Embryonic facial prominence (tissue), 1 donor: ENCODE results near the gene FEM1B.

ENCODE experiments used
- DNase-seq: peaks from one replicate; pipeline ENCODE4 v3.0.0-alpha.2; 2016; ENCODE audit errors: extremely low spot score

The FEM1B gene

GRCh38 chr15:68307131-68307928, 29.8 kb downstream of the FEM1B start:
- no peak for DNase-seq

GRCh38 chr15:68309024-68309423, 31.5 kb downstream of the FEM1B start:
- DNase-seq: no peak

- DNase-seq: no peak
These were observed 32.7 kb downstream of the FEM1B start for GRCh38 chr15:68310178-68310803.

GRCh38 chr15:68310804-68311463, 33.4 kb downstream of the FEM1B start:
- no peak for DNase-seq

- DNase-seq: no peak
These were observed 33.9 kb downstream of the FEM1B start for GRCh38 chr15:68311464-68311835.

GRCh38 chr15:68311859-68312557, 34.5 kb downstream of the FEM1B start:
- no peak for DNase-seq

- no peak for DNase-seq
These were observed 35.2 kb downstream of the FEM1B start for GRCh38 chr15:68312701-68313204.

- no peak for DNase-seq
These were observed 36.2 kb downstream of the FEM1B start for GRCh38 chr15:68313501-68314410.

GRCh38 chr15:68314563-68314962, 37.0 kb downstream of the FEM1B start:
- DNase-seq: no peak

GRCh38 chr15:68315035-68315434, 37.5 kb downstream of the FEM1B start:
- no peak for DNase-seq

- no peak for DNase-seq
These were observed 38.0 kb downstream of the FEM1B start for GRCh38 chr15:68315495-68316031.

- DNase-seq: no peak
These were observed 38.7 kb downstream of the FEM1B start for GRCh38 chr15:68316061-68316804.

GRCh38 chr15:68317281-68318007, 39.9 kb downstream of the FEM1B start:
- no peak for DNase-seq

GRCh38 chr15:68318008-68318835, 40.7 kb downstream of the FEM1B start:
- DNase-seq: no peak

- DNase-seq: no peak
These were observed 41.7 kb downstream of the FEM1B start for GRCh38 chr15:68318931-68319909.

GRCh38 chr15:68319997-68320396, 42.5 kb downstream of the FEM1B start:
- no peak for DNase-seq

- no peak for DNase-seq
These were observed 43.7 kb downstream of the FEM1B start for GRCh38 chr15:68321229-68321628.
